Tibial nerve (tissue), 4 donors: ENCODE data around the gene PLXDC2. TPM values are rescaled to one million over a fixed set of nuclear protein-coding genes. Genes with fewer than 3 reads are reported as not detected.
"Not testable (repeated sequence)": the region's sequence is repeated elsewhere in the genome, so short reads cannot be mapped to it uniquely, and the experiment has no call there.

Source experiments
- DNase-seq, 2 donors: peaks; one replicate each; pipeline ENCODE4 v3.0.0-alpha.2; 2019; ENCODE audit warnings: low spot score in 2 of 2
- H3K27ac ChIP-seq, 4 donors: fragments of 200-600 bp; sonication (generic) in 3 of 4; one replicate each; pipeline ENCODE4 v1.5.1; 2017 to 2019; ENCODE audit warnings: mild to moderate bottlenecking in 1 of 4
- H3K27me3 ChIP-seq, 2 donors: fragments of 200-600 bp; sonication (generic) in 1 of 2; one replicate each; pipeline versions ENCODE4 v1.5.1 to v1.6.0; 2017 to 2019
- H3K36me3 ChIP-seq, 3 donors: fragments of 200-600 bp; sonication (generic); one replicate each; pipeline ENCODE4 v1.5.1; 2018 to 2019
- H3K4me1 ChIP-seq, 4 donors: fragments of 200-600 bp; sonication (generic) in 3 of 4; one replicate each; pipeline ENCODE4 v1.5.1; 2017 to 2019
- H3K4me3 ChIP-seq, 4 donors: fragments of 200-600 bp; sonication (generic) in 3 of 4; one replicate each; pipeline ENCODE4 v1.5.1; 2017 to 2019; ENCODE audit warnings: mild to moderate bottlenecking in 1 of 4, moderate library complexity in 1 of 4
- H3K9me3 ChIP-seq, 4 donors: fragments of 200-600 bp; sonication (generic) in 3 of 4; one replicate each; pipeline ENCODE4 v1.5.1; 2017 to 2019
- CTCF ChIP-seq, 5 experiments: fragments of 200-600 bp in 3 of 5; fragments of 450-650 bp in 2 of 5; sonication (generic) in 3 of 5; IDR thresholded peaks; one replicate each; pipeline ENCODE4 v1.5.1; 2016 to 2019; ENCODE audit warnings: antibody characterized with exemption in 5 of 5, mild to moderate bottlenecking in 3 of 5, moderate library complexity in 2 of 5
- EP300 ChIP-seq, 2 donors: sonication (generic); formaldehyde crosslinking; IDR thresholded peaks; one replicate each; pipeline ENCODE4 v1.6.1; 2017; ENCODE audit warnings: antibody characterized with exemption in 2 of 2, mild to moderate bottlenecking in 1 of 2
- POLR2A ChIP-seq, 2 donors: fragments of 450-650 bp; IDR thresholded peaks; one replicate each; pipeline ENCODE4 v1.6.1; 2017; ENCODE audit warnings: antibody characterized with exemption in 2 of 2, mild to moderate bottlenecking in 2 of 2, moderate library complexity in 2 of 2
- WGBS, 2 donors: methylation state at CpG; one replicate each; pipeline ENCODE4 v1.1.5; 2018; 5-methylcytosine and 5-hydroxymethylcytosine counted together
- total RNA-seq, 4 donors: library from RNA; depleted of rRNA; stranded (reverse); fragments of >200 nt; gene quantifications; one replicate each; pipeline ENCODE4 v1.1.0, GENCODE V29; 2016

PLXDC2 gene
- total RNA-seq, 4 donors from 2014 or later: 55.2 to 79.2 (median 74.5) TPM

- H3K4me1 ChIP-seq: peaks cover 0 to 8% (median 0%) of the 10 kb centered on the region in 4 donors
- TF ChIP-seq EP300 (IDR thresholded peaks at IDR 0.05): no peak
- no peak for TF ChIP-seq CTCF (IDR thresholded peaks at IDR 0.05)
- no peak for TF ChIP-seq POLR2A (IDR thresholded peaks at IDR 0.05)
- no peaks in the 10 kb centered on the region for H3K9me3 ChIP-seq
- no peaks in the 10 kb centered on the region for H3K27me3 ChIP-seq
- WGBS, 2 donors: 53 to 63% methylated on average over 5 of the region's 5 CpGs
- DNase-seq: no peak
- peaks cover 0 to 6% (median 0%) of the 10 kb centered on the region in 3 donors for H3K36me3 ChIP-seq
- no peak overlapping the region for H3K27ac ChIP-seq
- H3K4me3 ChIP-seq: no peak overlapping the region
Measured at GRCh38 chr10:20181434-20181833, 365.2 kb downstream of the PLXDC2 start.

GRCh38 chr10:20185116-20185515 lies 368.9 kb downstream of the PLXDC2 start:
- no peaks in the 10 kb centered on the region for H3K9me3 ChIP-seq
- no peaks in the 10 kb centered on the region for H3K36me3 ChIP-seq
- TF ChIP-seq POLR2A (IDR thresholded peaks at IDR 0.05) (no peak), CTCF (IDR thresholded peaks at IDR 0.05) (no peak), EP300 (IDR thresholded peaks at IDR 0.05) (no peak)

GRCh38 chr10:20191392-20191791 lies 375.2 kb downstream of the PLXDC2 start:
- H3K36me3 ChIP-seq, DNase-seq, H3K27me3 ChIP-seq, H3K9me3 ChIP-seq, H3K27ac ChIP-seq, H3K4me3 ChIP-seq, H3K4me1 ChIP-seq: not testable (repeated sequence)
- 54 to 62% methylated on average over 3 of the region's 3 CpGs for WGBS, 2 donors

More at GRCh38 chr10:20185116-20185515, 368.9 kb downstream of the PLXDC2 start:
- no peak for DNase-seq
- H3K27ac ChIP-seq: no peak overlapping the region
- no peaks in the 10 kb centered on the region for H3K27me3 ChIP-seq
- H3K4me1 ChIP-seq: peaks cover 0 to 8% (median 0%) of the 10 kb centered on the region in 4 donors
- H3K4me3 ChIP-seq: no peak overlapping the region

GRCh38 chr10:20195076-20195475 lies 378.8 kb downstream of the PLXDC2 start:
- no peaks in the 10 kb centered on the region for H3K36me3 ChIP-seq
- H3K27me3 ChIP-seq: no peaks in the 10 kb centered on the region
- H3K4me3 ChIP-seq: no peak overlapping the region
- DNase-seq: no peak
- H3K4me1 ChIP-seq: no peaks in the 10 kb centered on the region
- no peak for TF ChIP-seq EP300 (IDR thresholded peaks at IDR 0.05)
- no peak for TF ChIP-seq CTCF (IDR thresholded peaks at IDR 0.05)
- no peak for TF ChIP-seq POLR2A (IDR thresholded peaks at IDR 0.05)
- H3K9me3 ChIP-seq: no peaks in the 10 kb centered on the region
- 79 to 82% methylated on average over 6 of the region's 6 CpGs for WGBS, 2 donors
- H3K27ac ChIP-seq: no peak overlapping the region

- TF ChIP-seq POLR2A (IDR thresholded peaks at IDR 0.05): no peak
- TF ChIP-seq CTCF (IDR thresholded peaks at IDR 0.05): no peak
- no peak for TF ChIP-seq EP300 (IDR thresholded peaks at IDR 0.05)
Measured at GRCh38 chr10:20200758-20201157, 384.5 kb downstream of the PLXDC2 start.

GRCh38 chr10:20202337-20202736 lies 386.1 kb downstream of the PLXDC2 start:
- 90 to 94% methylated on average over 4 of the region's 4 CpGs for WGBS, 2 donors

More at GRCh38 chr10:20200758-20201157, 384.5 kb downstream of the PLXDC2 start:
- WGBS, 2 donors: 75 to 85% methylated on average over 1 of the region's 1 CpG
- Histone ChIP-seq H3K27ac (no peak overlapping the region), H3K4me3 (no peak overlapping the region), H3K4me1 (no peaks in the 10 kb centered on the region), H3K27me3 (no peaks in the 10 kb centered on the region), H3K36me3 (no peaks in the 10 kb centered on the region), H3K9me3 (no peaks in the 10 kb centered on the region)
- no peak for DNase-seq

More at GRCh38 chr10:20202337-20202736, 386.1 kb downstream of the PLXDC2 start:
- Histone ChIP-seq H3K27me3 (no peaks in the 10 kb centered on the region), H3K36me3 (no peaks in the 10 kb centered on the region), H3K4me3 (no peak overlapping the region), H3K4me1 (no peaks in the 10 kb centered on the region), H3K9me3 (no peaks in the 10 kb centered on the region), H3K27ac (no peak overlapping the region)
- no peak for DNase-seq
- TF ChIP-seq EP300 (IDR thresholded peaks at IDR 0.05) (no peak), POLR2A (IDR thresholded peaks at IDR 0.05) (no peak), CTCF (IDR thresholded peaks at IDR 0.05) (no peak)
